ENCODE results near the gene LDLRAD4.

The LDLRAD4 gene

DNA sequence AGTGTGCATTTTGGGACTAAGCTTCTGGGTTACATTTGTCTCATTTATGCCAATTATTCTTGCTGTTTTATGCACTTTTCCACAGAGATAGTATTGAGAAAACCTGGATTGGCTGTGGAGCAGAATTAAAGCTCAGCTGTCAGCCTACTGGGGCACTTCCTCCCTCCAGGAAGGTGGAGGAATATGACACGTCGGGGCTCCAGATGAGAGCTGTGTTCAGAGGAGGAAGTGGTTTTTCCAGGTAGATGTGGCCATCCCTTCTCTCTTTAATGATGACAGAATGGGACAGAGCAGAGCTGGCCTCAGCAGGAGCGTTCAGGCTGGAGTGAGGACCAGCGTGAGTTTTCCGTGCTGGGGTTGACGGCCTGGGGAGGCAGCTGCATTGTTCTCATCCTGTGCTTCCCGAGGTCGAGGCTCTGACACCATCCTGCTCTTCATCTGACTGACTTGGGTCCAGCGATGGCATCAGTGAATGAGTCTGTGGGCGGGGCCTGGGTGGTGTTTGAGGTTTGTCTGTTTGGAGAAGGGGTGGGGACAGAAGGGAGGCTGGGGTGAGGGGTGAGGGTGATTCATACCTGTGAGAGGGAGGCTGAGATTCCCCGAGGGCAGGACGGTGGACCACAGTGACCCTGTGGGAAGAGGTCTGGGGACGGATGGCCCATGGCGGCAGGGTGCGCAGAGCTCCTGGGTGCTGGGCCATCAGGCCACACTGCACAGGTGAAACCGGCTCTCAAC, 207.0 kb downstream of the LDLRAD4 start:
- no peak for DNase-seq (ENCODE audit: low read depth, low spot score)

DNA sequence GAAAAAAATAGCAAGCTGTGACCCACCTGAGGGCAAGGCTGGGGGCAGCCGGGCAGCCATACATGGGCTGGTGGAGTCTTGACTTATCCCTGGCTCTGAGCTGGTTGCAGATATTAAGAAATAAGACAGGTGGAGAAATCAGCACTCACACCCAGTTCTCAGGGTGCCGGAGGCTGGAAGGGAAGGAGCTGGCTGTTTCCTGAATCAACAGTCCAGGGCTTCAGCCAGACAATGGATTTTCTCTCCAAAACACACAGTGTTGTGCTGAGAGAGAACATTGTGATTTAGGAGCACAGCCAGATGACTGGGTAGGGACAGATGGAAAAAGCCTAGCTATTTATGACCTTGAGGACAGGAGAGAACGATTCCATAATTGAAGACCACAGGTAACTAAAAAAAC, 208.8 kb downstream of the LDLRAD4 start:
- DNase-seq (ENCODE audit: low read depth, low spot score): no peak

DNA sequence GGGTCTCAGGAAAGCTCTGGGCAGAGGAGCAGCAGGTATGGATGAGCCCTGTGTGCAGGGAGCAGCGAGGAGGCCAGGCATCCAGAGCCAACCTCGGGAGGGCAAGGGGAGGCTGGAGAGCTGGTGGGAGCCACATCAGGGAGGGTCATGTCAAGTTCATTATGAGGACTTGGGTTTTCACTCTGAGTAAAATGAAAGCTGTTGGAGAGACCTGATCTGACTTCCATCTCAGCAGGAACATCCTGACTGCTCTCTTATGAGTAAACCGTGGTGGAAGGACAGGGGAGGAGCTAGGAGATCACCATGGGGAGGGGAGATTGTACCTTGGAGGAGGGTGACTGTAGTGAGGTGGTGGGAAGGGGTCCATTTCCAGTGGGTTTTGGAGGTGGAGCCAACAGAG, 209.8 kb downstream of the LDLRAD4 start:
- DNase-seq (ENCODE audit: low read depth, low spot score): no peak

DNA sequence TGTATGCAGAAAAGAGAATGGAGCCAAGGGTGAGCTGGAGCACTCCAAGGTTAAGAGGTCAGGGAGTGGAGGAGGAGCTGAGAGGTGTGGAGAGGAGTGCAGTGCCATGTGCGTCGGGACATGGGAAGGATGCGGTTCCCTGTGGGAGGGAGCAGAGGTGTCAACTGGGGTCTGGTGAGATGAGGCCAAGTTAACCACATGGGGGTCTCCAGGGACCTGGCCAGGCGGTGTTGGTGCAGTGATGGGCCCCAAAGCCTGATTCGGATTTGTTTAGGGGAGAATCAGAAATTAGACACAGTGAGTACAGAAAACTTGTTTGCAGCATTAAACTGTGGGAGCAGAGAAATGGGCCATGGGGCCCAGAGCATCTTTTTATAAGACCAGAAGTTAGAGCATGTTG, 210.5 kb downstream of the LDLRAD4 start:
- DNase-seq (ENCODE audit: low read depth, low spot score): no peak

DNA sequence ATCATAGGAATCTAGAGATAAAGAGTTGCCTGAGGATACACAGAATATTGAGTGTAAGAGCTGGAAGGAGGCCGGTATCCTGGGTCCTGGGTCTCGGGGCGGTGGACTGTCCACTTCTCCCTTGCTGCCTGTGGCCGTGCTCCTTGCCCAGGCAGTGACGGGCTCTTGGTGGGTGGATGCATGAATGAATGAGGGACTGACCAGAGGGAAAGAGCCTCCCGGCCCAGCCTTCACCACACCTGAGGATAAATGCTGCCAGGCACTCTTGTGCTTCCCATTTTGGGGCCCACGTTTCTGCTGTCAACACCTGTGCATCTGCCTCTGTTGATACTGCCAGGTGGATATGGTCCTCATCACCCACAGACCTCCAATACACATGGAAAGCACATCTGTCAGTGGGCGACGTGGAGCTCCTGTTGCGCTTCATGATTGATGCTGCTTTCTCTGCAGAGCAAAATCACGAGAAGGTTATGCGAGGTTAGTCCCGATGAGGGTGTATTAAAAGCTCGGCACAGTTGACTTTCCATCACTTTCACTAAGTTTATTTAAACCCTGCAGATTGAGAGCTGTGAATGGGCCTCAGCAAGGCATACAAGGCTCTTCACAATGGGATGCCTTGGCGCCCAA, 211.4 kb downstream of the LDLRAD4 start:
- DNase-seq (ENCODE audit: low read depth, low spot score): no peak

DNA sequence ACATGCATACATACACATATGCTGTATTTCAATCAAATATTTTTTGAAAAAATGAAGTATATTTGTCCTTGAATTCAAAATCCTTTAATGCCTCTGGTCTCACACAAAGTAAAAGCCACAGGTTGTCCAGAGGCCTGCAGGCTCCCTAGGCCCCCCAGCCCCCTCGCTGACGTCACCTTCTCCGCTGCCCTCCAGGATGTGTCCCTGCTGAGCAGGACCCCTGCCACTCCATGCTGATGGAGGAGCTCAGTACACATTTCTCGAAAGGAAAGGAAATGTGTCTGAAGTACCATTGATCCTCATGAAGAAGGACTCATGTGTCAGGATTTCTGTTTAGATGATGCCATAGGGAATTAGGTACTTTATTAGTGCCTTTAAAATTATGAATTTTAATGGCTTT, 212.1 kb downstream of the LDLRAD4 start:
- DNase-seq (ENCODE audit: low read depth, low spot score): no peak

DNA sequence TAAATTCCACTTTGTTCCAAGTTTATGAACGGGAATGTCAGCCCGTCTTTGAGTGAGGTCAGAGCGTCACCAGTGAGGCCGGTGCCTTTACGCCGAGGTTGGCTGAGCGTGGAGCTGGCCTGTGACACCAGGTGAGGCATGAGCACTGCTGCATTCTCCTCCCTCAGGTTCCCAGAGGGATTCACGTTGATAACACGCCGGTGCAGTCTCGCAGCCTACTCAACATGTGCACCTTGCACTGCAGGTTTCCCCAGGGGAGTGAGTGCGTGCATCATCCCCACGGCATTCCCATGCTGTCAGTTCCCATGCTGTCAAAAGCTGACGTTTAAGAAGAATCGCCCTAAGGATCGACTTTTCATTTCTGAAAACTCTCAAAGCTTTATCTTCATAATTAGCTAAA, 213.3 kb downstream of the LDLRAD4 start:
- DNase-seq (ENCODE audit: low read depth, low spot score): no peak

DNA sequence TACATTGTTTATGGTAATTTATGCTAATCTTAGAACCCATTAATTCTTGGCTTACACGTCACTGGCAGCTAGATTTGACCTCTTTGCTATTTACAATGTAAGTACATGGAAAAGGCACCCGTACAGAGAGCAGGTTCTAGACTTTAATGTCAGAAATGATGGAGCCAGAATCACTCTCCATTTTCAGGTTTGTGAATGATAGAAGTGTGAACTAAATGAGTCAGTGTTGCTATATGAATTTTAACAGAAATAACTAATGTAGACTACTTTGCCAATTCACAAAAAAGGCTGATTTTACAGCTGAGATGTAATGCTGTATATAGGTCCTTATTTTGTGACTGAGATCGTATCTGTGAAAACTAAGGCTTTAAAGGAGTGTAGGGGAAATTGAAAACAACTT, 214.6 kb downstream of the LDLRAD4 start:
- DNase-seq (ENCODE audit: low read depth, low spot score): no peak

DNA sequence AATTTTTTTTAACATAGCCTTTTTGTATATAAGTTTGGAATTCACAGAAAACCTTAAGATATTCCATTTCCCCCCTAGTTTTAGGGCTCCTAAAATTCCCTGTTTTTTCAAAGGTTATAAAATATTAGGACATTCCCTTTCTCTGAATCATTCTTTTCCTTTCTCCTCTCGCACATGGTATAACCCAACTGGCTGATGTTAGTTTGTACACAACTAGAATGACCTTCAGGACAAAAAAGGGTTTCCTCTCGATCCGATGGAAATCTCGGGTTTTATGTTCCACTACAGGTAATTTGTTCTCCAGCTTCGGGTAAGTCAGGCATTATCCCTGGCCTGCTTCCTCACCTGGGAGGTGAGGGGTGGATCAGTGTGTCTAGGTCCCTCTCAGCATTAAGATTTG, 215.1 kb downstream of the LDLRAD4 start:
- no peak for DNase-seq (ENCODE audit: low read depth, low spot score)

DNA sequence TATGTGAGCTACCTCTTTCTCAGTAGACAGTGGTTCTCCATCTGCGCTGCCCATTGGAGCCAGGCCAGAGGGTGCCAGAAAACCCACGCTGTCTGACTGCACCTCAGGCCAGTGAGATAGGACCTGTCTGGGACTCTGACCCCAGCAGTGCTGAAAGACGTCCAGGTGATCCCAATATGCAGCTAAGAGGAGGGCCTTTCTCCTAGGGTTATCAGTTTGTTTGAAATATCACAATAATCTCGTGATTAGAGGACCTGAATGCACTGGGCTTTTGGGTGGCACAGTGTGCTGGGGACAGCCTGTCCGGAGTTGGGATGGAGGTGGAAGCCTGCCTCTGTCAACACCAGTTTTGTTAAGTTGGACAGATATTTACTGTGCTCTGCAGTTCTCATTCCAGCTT, 216.3 kb downstream of the LDLRAD4 start:
- no peak for DNase-seq (ENCODE audit: low read depth, low spot score)

DNA sequence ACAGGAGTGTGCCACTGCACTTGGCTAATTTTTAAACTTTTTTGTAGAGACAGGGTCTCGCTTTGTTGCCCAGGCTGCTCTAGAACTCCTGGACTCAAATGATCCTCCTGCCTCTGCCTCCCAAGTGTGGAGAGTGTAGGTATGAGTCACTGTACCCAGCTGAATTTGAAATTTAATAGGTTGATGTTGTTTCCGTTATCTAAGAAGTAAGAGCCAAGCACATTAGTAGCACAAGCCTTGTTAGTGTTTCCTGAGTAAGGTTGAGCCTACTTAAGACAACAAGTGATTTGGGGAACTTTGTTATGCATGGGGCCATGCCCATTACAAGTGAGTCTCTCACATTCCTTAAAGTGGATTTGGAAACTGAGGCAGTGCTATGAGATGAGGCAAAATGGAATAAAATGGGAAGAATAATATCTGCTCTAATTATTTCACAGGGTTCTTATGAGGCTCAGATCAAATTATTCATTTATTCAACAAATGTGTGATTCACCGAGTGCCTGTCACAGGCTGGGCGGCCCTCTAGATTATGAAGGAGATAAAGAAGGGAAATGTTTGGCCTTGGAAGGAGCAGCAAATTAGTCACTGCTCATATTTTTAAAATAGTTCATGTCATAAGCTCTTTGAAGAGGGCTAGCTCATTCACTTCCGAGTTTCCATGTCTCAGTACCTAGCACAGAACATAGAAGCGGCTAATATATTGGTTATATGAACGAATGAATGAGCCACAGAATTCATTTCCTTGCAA, 217.2 kb downstream of the LDLRAD4 start:
- DNase-seq (ENCODE audit: low read depth, low spot score): peak; percentile 73

DNA sequence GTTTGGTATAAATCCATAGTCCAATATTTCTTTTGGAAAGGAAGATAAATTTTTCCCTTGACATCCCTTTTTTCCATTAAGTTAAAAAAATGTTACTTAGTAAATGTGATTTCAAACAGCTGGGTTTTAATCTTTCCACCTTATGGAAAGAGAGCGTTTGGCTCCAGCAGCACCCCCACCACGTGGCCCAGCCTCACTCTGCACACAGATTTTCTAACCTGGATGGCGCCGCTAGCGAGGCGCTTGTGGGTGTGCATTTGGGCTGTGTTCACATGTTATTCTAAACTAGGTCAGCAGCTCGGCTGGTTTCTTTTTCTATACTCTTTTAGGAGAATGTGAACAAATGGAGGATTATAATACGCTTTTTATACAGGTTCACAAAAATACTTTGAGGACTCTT, 218.0 kb downstream of the LDLRAD4 start:
- DNase-seq (ENCODE audit: low read depth, low spot score): no peak

DNA sequence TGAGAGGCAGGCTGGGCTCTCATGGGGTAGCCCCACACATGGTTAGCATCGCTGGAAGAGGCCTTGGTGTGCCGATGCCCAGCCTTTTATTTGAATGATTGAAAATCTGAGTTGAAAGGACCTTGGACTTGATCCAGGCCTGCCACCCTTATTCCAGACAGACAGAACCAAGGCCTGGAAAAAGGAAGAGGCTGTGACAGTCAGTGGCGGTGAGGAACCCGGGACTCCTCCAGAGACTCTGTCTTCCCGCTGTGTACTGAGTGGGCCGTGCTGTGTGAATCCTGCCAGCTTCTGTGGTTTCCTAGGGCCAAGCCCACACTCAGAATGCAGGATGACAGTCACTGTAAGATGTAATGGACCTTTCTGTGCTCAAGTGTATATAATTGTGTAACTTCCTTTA, 218.5 kb downstream of the LDLRAD4 start:
- peak; percentile 35 for DNase-seq (ENCODE audit: low read depth, low spot score)

DNA sequence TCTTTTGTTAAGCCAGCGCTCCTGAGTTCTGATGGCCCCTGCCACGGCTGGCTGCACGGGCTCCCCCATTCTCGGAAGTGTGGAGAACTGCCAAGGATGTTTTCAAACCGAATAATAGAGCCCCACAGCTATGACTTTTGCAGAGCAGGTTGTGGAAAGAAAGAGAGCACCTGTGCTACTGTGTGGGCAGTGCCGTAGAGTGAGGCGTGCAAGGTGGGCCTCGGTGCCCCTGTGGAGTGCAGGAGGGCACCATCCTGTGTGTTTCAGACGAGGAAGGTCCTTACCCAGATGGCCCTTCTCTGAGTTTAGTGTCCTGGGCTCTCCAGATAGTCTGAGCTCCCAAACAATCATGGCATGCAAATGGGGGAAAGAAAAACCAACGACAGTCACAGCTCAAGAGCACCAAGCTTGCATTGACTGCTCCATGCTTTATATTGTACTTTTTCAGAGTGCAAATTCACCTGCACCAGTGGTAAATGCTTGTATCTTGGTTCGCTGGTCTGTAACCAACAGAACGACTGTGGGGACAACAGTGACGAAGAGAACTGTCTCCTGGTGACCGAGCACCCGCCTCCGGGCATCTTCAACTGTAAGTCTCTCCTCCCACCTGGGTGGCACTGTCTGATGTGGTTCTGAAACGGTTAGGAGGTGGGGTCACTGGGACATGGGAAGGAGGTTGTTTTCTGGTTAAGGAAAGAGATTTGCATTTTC, 219.4 kb downstream of the LDLRAD4 start:
- no peak for DNase-seq (ENCODE audit: low read depth, low spot score)

DNA sequence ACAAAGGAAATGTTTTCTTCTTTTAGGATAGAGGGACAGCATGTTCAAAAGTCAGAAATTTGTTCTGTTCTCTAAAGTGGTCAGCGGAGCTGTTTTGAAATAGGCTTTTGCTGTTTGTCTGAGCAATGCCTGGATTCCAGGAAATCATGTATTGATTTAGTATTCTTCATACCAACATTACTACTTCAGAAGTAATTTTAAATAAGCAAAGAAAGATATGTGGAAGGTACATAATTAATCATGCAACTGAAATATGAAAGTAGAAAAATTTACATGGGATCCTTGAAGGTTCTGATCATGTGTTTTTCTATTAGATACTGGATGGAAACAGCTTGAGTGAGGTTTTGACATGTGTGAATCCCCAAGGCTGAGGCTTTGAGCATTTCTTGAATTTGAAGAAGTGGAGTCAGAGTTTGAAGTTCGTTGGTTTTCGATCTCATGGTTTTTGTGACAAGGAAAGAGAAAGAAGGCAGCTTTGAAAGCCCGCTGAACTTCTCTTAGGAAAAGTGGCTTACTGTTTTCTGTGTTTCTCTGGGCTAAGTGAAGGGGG, 220.0 kb downstream of the LDLRAD4 start:
- DNase-seq (ENCODE audit: low read depth, low spot score): no peak

DNA sequence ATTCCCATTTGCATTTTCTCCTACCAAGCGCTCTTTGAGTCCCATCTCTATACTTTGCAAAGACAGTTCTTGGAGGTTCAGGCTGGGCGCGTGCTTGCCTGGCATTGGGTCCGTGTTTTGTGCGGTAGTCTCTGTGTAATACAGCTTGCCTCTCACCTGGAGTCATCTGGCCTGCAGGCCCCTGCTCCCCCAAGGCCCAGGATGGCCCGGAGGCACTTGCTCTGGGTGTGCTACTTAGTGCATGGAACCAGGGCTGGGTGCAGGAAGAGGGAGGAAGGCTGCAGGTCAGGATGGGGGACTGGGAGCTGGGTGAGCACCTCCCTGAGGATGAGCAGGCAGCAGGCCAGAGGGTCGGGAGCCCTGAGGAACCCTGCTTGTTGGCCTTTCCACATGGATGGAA, 220.9 kb downstream of the LDLRAD4 start:
- no peak for DNase-seq (ENCODE audit: low read depth, low spot score)

DNA sequence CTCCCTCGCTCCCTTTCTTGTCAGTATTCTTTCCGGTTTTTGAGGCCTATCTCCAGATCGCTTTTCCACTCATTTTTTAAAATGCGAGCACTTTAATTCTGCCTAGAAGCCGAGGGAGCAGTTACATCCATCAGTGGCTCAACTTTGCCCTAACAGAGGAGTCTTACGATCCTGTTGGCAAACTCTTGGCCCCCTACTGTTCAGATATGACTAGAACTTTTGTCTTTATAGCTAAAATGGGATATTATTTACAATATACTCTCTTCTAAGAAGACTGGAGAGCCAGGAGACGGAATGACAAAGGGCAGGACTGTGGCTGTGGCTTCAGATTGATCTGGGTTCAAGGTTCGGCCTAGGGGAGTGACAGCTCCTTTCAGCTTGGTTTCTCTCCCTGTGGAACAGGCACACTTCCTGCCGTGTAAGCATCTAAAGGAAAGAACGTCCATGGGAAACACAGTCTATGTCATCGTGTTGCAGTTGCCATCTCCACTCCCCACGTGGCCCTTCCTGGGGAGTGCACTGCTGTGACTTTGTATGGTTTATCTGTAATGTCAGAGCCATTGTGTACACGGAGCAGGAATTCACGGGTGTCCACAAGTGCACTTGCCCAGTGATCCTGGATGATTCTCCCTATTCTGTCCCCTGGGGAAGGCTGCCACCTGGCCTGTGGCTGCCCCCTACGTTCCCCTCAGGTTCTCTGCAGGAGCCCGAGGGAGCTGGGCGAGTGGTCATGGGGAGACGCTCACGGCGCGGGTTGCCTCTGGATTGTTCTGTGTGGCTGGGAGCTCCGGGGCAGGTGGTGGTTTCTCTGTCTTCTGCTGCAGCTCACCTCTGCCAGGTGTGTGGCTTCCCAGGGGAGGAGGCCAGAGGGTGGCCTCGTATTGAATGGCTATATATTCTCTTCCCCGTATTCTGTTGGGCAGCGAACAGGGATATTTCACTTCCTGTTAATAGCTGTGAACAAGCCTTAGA, 222.0 kb downstream of the LDLRAD4 start:
- DNase-seq (ENCODE audit: low read depth, low spot score): no peak

DNA sequence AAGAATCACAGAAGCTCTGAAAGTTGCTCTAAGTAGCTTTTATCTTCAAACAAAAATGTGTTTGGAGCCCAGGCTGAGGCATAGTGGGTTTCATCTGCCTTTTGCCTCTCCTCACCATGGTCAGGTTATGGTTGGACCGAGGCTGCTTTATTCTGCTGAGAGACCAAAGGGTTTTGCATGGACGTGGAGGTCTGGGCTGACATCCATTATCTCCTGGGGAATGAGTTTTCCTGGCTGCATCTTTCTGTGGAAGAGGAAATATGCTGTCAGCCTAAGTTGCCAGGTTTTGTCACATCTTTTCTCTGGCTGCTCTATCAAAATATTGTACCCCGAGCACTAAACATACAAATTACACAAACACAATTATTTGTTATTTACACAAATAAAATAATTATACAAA, 223.2 kb downstream of the LDLRAD4 start:
- no peak for DNase-seq (ENCODE audit: low read depth, low spot score)

DNA sequence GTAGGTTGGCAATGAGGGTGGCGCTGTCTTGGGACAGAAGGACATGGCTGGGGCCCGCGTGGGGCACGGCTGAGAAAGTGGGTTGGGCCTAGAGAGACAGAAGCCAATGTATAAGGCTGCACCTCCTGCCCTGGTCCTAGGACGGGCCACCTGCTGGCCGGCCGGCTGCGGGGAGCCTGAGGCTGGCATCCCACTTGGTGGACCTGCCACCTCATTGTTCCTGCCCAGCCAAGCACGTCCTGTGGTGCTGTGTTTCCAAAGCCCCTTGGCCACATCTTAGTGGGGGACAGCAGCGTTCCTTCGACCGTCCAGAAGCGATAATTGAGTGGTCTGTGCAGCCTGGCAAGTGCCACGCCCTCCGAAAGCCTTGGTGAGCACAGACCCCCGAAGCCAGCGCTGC, 223.9 kb downstream of the LDLRAD4 start:
- DNase-seq (ENCODE audit: low read depth, low spot score): no peak

DNA sequence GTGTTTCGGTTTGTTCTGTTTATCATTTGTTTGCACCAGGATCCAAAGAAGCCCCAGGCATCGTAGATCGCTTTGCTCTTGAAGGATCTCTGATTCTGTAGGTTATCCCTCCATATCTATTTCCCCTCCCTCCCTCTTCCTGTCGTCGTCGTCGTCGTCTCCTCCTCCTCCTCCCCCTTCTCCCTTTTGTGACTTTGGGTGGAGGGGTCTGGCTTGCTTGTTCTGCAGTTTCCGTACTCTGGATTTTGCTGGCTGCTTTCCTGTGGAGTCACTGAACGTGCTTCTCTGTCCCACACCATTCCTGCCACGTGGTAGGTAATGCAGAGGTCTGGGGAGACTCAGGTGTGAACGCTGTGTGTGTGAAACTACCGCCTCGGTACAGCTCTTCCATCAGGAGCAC, 225.0 kb downstream of the LDLRAD4 start:
- no peak for DNase-seq (ENCODE audit: low read depth, low spot score)

Data from astrocyte of the hippocampus (primary cell).